Activated CD4-positive, CD25-positive, alpha-beta regulatory T cell treated with anti-CD3 and anti-CD28 coated beads, Interleukin-2, amount 50 U/mL, for 72 hours (primary cell): ENCODE results near the gene SLCO3A1.

Source experiments
- DNase-seq: peaks from one replicate; pipeline ENCODE4 v3.0.0; 2021

SLCO3A1 gene

DNA sequence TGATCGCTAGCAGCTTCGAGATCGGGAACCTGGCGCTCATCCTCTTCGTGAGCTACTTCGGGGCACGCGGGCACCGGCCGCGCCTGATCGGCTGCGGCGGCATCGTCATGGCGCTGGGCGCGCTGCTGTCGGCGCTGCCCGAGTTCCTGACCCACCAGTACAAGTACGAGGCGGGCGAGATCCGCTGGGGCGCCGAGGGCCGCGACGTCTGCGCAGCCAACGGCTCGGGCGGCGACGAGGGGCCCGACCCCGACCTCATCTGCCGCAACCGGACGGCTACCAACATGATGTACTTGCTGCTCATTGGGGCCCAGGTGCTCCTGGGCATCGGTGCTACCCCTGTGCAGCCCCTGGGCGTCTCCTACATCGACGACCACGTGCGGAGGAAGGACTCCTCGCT, 62.5 kb downstream of the SLCO3A1 start:
- no peak for DNase-seq

DNA sequence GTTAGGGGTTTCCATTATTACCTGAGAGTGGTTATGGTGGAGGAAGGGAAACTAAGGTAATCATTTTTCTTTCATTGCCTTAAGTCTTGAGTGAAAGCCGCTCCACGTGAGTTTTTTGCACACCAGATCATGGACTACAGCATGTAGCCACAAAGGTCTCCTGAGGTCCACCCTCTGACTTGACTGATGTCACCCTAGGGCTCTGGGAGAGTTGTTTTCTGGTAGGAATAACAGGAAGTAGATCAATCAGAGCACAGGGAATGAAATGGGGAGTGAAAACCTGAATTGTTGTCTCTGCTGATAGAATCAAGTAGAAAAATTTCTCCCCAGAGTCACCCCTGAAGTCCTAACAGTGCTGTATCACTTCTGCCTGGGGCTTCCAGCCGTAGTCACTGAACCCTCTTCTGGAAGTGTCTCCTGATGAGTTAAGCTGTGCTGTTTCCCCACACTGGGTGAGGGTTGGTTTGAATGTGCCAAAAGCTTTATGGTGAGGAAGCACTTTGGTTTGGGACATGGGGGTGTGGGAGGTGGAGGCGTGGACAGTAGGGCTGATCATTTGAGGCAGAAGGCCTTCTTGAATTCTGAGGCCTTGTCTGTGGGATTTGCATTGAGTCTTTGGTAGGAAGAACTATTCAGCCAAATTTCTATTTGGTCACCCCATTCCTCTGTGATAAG, 64.3 kb downstream of the SLCO3A1 start:
- DNase-seq: no peak

DNA sequence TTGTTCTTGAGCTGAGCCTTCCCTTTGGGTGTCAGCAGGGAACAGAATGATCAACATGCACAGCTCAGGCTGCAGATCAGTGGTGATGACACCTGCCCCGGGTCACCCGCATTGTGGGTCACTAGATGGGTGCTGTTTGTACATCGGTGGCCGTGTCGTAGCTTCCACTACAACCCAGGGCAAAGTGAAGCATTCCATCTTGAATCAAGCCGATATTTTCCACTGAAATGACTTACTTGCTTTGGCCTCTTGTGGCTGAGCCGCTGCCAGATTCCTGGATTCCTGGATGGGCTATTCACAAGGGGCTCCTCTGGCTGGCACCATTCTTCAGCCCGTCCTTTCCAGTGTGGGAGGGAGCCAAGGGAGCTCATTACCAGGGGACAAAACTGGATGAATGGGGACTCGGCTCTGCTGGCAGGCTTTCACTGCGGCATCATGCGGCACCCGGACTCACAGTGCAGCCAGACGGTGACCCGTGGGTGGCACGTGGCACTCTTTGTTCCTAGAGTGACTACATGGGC, 65.6 kb downstream of the SLCO3A1 start:
- DNase-seq: no peak

DNA sequence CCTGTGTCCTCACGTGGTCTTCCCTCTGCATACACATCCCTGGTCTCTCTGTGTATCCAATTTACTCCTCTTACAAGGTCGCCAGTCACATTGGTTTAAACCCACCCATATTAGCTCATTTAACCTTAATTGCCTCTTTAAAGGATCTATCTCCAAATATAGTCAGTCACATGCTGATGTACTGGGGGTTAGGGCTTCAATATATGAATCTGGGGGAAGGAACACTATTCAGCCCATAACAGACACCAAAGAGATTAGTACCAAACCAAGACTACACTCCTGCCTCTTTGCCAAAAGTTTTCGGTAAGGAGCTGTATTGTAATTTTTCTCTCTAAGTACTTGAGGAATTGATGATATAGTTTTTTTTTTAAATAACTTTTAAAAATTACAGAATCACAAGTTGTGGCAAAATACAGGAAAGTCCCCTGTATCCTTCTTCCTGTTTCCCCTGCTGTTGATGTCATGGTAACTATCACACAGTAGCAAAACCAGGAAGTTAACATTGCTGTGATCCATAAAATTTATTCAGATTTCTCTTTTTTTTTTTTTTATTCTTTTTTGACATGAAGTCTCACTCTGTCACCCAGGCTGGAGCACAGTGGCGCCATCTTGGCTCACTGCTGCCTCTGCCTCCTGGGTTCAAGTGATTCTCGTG, 67.8 kb downstream of the SLCO3A1 start:
- no peak for DNase-seq

DNA sequence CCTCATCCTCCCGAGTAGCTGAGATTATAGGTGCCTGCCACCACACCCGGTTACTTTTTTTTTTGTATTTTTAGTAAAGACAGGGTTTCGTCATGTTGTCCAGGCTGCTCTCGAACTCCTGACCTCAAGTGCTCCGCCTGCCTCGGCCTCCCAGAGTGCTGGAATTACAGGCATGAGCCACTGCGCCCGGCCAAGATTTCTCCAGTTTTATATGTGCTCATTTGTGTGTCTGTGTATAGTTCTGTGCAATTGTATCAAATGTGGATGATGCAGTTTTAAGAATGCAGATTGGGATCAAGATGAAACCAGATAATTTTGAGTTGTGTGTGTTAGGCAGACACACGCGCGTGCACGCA, 68.3 kb downstream of the SLCO3A1 start:
- DNase-seq: no peak

DNA sequence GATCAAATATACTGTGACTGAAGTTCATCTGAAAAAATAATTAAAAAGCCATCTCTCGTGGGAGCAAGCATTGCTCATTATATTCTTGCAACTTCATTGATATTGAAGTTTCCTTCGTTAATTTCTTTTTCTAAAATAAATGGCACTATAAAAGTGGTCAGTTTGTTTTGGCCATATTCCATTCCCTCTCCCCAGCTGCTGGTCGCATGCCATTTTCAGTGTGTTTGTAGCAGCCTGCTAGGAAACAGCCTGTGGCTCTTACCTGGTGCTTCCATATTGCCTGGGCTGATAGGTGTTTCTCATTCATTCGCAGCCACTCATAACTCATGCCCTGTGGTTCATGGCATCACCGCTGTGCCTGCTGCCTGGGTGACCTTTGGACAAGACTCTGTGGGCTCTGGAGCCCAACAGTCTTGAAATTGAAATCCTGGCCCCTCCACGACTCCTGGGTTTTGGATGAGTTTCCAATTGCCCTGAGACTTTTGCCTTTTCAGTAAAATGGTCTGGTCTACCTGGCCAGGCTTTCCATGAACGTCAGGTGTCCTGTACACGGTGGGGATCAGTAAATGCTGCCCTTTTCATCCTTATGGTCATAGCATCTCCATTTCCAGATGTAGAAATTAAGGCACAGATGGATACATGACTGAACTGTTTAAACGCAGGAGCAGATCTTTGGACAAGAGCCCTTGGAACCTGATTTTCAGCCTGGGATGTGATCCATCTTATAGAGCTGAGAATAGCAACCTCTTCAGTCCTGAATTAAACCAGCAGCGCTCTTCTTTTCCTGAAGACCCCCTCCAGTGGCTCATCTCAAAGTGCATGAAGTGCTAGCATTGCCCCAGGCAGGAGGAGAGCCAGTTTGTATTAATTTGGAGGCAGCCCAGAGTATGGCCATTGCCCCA, 69.4 kb downstream of the SLCO3A1 start:
- DNase-seq: no peak

DNA sequence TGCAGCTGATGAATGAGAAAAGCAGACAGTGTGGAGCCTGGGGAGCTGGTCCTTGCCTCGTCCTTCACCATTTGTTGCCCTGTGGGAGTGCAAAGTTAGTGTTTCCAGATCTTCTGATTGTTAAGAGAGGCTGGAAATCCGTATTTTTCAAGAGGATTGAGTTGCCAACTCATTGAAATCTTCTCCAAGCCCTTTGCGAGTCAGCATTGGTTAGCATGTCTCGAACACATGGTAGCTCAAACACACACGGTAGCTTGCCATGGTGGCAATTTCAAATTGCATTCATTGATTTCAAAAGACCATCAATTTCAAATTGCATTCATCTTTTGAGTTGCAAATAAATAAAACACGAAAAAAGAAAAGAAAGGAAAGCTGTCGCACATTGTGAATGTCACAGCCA, 70.7 kb downstream of the SLCO3A1 start:
- no peak for DNase-seq

DNA sequence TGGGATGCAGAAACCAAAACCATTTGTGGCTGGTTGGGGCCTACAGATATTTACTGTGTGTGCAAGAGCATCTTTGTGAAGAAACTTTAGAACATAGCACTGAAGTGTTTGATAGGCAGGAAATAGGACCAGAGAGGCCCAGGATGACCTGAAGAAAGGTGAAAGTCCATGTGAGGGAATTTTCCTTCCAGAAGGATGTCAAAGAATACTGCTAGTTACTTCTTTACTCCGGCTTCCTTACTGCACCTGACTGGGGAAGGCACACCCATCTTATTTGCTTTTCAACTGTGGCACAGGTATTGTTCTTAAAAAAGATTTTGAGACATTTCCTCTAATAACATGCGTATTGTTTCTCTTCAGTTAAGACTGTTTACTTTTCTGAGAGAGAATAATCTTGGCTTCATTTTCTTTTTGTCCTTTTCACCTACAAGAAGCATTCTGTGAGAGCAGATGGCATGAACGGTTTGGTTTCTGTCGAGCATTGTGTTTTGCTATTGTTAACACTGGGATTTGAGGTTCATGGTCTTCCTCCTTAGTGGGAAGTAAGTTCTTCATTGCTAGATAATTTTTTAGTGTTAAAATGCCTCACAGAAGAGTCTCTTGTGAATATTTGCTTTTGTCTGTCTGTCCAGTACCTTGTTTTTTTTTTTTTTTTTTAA, 71.5 kb downstream of the SLCO3A1 start:
- no peak for DNase-seq

DNA sequence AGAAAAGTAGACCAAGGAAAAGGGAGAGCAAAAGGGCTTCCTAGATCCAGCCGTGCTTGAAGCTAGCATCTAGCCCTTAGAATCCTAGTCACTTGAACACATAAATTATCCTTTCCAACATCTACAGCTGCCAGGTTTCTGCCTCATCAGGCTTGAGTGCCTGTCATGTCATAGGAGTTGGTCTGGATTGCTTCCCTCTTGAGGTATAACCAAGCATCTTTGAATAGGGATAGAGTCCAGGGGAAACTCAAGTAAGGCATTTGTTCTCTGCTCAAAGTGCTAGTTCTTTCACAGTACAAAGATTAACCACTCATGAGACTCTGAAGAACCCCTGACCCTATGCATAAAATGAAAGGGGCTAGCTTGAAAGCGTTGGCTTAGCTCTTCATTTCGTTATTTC, 72.3 kb downstream of the SLCO3A1 start:
- DNase-seq: no peak

DNA sequence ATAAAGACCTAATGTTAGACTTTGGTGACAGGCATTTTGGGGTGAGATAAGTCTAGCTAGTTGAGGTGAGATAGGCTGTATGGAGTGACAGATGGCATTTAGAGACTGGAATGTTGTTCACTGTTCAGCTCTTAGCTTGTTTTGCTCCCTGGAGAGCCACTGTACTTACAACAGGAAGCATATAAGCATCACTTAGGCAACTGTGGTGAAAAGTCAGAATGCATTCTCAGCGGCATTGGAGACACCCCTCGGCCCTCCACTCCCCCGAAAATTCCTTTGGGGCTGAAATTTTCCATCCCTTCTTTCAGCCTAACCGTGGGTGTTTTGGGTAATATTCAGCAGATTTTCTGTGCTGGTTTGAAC, 73.4 kb downstream of the SLCO3A1 start:
- no peak for DNase-seq

DNA sequence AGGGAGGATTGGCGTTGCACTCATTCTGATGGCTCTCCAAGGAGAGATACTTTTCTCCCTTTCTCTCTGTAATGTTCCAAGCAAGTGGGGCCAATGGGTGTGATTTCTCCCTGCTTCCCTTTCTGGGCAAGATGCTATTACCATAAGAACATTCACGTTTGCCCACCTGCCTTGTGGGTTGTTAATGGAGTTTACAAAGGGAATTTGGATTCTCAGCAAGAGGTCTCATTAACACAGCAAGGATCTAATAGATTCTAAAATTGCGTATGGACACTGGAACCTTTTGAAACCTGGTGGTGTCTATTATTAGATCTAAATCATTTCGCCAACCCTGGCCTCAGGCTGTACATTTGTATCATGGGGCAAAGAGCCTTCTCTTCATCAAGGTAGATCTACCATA, 74.1 kb downstream of the SLCO3A1 start:
- DNase-seq: no peak

DNA sequence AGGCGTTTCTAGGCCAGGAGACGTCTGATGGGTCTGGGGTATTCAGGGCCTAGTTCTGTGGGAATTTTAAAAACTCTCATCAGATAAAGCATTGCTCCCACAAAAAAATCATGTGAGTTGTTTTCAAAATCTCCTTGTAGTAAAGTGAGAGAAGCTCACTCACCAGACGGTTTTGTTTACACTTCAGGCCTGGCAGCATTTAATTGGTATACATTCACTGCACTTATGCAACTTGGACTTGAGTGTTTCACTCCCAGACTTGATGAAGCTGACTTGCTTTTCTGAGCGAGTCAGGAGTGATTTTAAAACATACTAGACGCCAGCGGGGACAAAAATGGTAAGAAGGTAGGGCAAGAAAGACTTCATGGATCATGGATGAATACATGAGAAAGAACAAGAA, 75.2 kb downstream of the SLCO3A1 start:
- no peak for DNase-seq

DNA sequence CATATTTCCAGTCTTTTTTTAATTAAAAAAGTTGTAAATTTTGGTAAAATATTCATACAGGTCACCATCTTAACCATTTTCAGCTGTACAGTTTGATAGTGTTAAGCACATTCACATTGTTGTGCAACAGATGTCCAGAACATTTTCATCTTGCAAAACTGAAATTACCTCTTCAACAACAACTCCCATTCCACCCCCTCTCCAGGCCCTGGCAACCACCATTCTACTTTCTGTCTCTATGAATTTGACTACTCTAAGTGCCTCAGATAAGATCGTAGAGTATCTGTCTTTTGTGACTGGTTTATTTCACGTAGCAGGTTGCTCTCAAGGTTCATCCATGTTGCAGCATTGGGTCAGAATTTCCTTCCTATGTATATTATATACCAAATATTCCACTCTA, 76.0 kb downstream of the SLCO3A1 start:
- DNase-seq: no peak

DNA sequence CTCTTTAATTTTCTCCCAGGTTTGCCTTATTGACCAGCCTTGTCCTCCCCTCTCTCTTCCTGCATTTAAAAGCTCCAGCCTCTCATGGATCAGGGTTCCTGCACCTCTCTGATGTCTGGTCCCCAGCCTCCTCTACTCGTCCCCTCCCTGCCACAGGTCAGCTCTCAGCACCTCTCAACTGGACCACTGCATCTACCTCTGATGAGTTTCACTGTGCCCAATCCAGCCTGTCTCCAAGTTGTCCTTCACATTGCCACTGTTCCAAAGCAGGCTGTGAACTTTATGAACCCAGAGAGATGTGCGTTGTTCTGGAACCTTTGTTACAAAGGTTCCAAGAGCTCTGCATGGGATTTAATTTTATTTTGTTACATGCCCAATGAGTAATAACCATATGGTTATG, 76.6 kb downstream of the SLCO3A1 start:
- DNase-seq: no peak

DNA sequence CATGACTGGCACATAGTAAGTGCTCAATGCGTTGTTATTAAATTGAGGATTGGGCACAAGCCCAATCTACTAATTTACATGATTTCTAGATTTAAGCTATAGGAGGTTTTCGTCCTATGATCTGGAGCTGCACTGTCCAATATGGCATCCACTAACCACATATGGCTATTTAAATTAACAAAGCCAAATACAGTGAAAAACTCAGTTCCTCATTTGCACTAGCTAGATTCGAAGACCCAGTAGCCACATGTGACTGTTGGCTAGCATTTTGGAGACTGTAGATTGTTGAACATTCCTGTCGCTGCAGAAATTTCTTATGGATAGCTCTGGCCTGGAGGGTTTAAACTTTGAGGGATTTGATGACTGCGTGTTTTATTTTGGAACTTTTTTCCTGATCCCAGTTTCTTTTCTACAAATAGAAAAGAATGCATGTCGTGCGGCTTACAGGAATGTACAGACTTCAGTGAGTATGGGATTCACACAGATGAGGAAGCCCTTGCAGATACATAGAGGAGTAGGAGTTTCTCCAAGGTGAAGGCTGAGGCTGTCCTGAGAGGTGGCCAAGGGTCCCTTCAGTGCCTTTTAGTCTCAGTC, 82.8 kb downstream of the SLCO3A1 start:
- DNase-seq: no peak

DNA sequence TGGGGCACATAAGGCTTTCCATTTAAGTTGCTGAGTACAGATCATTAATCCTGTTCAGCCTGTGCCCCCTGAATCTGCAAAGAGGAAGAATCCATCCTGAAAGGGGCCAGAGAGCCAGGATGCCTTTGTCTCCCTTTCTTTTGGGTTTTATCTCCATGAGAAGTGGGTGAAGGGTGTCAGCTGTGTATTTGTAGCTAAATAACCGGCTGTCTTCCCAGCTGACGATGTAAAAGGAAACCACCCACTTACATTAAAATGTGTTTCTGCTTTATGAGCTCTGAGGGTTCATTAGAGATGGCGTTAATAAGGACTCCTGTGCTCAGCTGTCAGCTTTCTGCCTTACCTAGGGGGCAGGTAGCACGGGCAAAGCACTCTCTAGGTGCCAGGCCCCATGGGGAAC, 83.4 kb downstream of the SLCO3A1 start:
- DNase-seq: no peak

DNA sequence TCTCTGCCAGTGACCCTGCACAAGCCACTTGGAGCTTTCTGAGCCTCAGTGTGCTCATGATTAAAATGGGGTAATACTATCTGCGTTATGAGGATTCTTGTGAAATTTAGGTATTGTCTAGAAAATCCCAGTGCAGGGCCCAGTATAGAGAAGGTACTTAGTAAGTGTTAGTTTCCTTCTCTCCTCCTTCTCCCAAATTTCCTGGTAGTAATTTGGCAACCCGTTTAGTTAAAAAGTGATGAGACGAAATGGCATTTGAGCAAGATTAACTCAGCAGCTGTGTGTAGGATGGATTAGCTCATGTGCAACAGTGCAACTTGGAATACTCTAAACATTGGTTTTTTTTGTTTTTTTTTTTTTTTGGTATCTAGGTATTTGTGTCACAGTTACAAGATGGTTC, 84.6 kb downstream of the SLCO3A1 start:
- DNase-seq: no peak

DNA sequence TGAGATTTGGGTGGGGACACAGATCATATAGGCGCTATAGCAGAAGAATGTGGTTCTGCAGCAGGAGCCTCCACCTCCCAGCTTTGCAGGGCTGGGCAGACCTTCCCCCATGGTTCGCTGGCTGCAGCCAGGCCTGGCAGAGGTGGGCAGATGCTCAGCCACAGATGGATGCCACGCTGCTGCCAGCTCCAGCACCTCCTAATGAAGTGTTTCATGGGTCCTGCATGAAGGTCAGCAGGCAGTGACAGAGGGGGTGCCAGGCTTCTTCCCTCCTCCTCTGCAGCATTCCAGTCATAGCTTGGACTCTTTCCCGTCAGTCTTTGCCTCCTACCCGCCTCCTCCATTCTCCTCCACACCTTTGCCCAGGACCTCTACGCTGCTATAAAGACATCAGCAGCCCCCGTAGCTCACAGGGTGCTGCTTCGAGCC, 85.9 kb downstream of the SLCO3A1 start:
- DNase-seq: no peak

DNA sequence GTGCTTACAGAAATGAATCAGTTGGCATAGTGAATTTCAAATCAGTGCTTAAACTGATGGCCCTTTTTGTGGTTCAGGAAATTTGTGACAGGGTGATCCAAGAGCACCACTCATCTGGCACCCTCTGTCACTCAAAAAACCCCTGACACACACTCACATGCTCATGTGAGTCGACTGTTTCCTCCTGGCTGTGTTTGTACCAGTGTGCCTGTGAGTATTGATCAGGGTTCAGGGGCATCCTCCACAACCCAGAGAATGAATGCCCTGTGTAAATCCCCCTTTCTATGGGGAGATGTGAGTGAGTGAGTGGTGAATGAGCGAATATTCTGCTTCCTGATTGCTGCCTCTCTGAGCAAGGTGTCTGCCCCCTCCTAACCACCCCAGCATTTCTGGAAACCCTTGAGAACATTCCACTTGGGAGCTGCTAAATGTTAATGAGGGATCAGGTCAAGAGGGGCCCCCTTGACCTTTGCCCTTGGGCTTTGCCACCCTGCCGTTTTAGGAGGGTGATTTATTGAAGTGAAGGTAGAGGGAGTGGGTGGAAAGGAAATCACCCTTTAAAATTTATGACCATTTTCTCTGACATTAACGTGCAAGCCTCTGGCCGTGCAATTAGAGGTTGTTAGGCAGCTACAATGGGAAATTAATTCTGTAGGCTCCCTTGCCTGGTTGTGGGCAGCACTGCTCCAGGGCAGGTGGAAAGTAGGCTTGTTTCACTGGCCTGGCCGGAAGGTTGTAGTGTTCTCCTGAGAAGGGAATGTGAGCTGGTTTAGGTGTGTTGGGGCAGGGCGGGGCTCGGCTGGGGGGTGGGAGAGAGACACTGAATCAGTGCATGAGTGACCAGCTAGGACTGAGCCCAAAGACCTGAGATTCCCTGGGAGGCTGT, 87.2 kb downstream of the SLCO3A1 start:
- DNase-seq: no peak

DNA sequence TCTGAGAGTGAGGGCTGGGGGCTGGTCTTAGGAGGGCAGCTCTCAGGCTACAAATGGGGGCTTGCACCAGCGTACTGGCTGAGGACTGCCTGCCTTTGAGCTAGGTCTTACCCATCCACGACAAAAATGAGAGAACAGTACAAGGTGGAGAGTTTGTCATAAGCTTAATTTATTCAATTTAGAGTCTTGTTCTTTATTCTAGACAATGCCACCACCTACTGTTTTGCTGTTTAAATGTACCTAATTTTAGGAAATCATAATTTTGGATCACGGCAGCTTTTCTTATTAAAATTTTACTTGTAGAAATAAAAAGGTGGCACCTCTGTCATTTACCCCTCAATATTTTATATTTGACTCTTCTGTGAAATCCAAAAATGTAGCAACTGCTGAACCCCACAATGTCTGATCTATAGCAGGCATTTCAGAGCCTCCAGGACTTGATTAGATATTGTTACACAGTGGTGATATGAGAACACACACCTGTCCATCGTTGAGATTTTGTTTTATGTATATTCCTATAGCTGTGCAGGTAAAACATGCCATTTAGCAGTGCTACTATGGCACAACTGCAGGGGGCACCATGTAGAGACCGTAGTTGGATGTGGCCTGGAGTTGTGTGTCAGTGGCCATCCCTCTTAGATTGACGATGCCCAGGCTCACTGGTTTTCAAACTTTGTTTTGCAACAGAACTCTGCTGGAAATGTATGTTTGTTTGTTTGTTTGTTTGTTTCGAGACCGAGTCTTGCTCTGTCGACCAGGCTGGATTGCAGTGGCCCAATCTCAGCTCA, 88.6 kb downstream of the SLCO3A1 start:
- DNase-seq: no peak
